ENCODE results near the gene PACS2.

Gene PACS2

DNA sequence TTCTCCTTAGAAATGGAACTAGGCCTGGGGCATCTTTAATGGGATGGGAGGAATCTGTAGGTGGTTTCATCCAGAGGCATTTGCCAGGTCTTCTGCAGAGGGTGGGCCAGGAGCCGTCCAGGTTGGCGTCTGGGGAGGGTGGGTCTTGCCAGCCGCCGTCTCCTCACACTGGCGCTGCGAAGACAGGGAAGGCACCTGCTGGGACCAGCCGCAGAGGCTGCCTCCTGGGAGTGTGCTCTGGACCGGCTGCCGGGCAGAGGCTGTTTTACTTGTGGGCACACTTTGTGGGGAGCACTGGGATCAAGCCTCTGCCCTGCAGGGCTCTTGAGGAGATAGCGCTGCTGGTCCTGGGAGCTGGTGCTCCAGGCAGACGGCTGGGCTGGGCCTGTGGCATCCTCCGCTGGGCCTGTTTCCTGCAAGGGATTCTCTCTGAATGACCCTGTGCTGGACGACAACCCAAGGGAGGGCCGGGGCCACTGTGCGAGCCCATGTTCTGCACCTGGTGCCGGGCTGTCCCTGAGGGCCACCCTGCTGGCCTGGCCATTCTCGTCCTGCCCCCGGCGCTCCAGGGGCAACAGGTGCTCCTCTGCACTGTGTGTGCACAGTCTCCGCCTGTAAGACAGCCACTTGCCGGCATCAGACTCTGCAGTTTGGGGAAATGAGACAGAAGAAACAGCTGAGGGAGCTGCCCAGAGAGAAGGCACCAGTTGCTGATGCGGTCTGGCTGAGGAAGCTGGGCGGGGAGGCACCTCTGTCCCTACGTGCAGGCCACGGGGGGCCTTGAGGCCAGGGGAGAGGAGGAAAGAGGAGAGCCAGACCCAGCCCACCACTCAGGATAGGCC, 73.8 kb downstream of the PACS2 start:
- no peak for DNase-seq (ENCODE audit: low read depth)

DNA sequence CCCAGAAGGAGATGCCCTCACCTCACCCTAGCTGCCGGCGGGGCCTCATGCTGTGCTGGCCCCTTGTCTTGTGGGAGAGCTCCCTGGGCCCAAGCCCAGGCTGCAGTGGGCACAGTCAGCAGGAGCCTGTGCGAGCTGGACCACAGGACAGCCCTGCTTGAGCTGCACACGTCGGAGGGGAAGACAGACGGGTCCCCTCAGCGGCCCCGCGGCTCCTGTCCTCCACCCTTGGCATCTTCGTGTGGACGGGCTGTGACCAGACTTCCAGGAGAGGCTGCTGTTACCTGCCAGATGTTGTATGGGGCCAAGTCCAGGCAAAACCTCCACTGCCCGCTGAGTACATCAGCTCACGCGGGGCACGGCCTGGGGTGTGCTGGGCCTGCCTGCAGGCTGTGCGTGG, 74.4 kb downstream of the PACS2 start:
- no peak for DNase-seq (ENCODE audit: low read depth)

DNA sequence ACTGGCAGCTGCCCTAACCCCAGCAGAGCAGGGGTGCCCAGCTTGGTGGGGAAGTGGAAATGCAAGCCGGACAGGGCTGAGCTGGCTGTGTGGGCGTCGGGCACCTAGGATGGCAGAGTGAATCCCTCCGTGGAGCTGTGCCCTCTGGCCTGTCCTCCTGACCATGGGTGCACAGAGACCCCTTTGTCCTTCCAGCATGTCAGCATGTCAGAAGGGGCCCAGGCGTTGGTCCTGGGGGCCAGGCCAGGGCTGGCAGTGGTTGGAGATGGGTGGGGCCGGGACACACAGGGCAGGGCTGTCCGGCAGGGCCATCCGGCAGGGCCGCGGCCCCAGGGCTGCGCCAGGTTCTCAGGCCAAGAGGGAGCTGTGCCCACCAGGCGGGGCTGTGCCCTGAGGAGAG, 75.0 kb downstream of the PACS2 start:
- DNase-seq (ENCODE audit: low read depth): no peak

DNA sequence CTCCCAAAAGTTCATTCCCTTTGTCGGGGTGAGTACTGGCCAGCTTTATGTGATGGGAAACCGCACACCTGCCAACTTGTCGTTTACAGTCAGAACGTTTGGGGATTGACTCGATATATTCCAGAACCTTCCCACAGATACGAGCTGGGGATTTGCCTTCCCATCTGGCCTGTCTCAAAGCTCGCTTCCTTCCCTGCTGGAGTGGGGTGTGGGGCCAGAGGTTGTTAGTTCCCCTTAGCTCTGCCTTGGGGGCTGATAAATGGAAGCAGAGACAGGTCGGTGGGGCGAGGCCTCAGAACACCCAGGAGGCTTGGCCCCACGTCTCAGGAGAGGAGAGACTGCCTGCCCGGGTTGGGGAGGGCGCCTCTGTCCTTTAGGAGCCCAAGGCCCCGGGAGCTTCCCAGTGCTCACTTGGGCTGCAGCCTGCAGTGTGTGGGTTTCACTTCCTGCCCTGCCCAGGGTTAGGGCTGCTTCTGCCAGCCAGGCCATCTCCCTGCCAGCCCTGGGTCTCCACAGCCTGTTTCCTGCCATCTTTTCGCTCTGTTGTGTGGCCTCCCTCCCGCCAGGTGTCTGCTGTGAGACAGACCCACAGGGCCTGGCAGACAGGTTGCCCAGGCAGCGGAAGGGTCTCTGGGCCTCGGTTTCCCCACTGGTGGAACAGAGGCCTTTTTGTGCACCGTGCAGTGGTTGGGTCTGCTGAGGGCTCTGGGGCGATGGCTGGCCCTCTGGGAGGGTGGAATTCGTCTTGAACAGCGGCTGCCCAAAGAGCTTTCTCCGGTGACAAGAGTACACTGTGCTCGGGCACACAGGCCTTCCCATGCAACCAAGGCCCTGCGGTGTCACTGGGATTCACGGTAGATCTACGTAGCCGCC, 75.7 kb downstream of the PACS2 start:
- DNase-seq (ENCODE audit: low read depth): no peak

DNA sequence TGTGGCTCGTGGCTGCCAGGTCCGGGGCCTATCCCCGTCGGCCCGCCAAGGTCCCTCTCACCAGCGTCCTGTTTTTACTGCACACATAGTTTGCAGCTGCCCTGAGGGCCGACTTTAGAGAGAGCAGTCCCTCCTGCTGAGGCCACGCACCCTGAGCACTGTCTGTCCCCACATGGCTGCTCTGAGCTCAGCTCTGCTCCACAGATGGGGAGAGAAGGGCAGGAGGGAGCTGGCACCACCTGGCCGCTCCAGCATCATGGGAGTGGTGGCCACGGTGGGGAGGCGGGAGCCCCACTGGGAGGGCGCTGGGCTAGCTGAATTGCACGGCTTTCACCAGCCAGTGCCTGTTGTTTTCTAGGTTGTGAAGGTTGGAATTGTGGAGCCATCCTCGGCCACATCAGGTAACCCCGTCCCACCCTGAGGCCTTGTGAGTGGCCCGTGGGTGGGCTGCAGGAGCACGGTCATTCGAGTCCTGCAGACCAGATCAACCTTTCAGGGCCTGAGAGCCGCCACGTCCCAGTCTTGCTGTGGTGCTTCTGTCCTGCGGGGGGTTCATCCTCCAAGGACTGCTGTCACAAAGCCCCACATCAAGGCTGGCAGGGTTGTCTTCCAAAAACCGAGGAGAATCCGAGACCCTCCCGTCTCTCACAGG, 76.4 kb downstream of the PACS2 start:
- no peak for DNase-seq (ENCODE audit: low read depth)

DNA sequence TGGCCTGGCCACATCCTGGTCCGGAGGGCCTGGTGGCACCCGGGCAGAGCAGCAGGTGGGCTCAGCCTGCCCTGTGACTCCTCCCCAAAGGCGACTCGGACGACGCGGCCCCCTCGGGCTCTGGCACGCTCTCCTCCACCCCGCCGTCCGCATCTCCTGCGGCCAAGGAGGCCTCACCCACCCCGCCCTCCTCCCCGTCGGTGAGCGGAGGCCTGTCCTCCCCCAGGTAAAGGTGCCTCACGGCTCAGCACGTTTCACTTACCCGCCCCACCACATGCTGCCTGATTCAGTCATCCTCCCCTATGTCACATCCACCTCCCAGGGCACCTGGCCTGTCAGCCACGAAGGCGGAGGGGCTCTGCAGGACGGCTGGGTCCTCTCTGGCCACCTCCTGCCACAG, 77.0 kb downstream of the PACS2 start:
- DNase-seq (ENCODE audit: low read depth): no peak

DNA sequence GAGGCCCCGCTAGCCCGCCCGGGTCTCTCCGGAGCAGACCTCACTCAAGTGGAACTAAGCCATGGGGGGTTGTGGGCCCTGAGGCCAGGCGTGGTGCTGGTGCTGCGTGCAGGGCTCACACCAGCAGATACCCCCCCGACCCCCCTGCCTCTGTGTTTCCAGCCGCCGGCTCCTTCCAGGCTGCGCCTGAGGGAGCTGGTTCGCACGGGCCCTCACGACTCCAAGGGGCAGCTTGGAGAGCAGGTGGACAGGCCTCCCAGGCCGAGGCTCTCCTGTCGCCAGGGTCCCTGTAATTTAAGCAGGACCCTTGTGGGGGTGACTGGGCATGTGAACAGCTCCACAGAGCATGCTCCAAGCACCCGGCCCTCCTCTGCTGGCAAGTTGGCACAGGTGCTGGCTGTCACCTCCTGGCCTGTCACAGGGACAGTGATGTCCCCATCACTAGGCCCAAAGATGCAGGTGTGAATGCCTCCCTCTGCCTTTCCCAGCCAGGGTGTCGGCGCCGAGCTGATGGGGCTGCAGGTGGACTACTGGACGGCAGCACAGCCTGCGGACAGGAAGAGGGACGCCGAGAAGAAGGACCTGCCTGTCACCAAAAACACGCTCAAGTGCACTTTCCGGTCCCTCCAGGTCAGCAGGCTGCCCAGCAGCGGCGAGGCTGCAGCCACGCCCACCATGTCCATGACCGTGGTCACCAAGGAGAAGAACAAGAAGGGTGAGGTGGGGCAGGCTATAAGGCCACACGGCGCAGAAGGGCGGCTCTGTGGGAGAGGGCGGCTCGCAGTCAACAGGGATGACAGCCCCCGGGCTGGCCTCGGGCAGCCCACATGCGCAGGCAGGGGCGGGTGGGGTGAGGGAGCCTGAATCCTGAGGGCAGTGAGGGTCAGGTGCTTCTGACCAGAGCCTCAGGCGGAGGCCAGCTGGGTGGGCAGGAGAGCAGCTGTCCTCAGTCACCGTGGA, 77.9 kb downstream of the PACS2 start:
- DNase-seq (ENCODE audit: low read depth): no peak

DNA sequence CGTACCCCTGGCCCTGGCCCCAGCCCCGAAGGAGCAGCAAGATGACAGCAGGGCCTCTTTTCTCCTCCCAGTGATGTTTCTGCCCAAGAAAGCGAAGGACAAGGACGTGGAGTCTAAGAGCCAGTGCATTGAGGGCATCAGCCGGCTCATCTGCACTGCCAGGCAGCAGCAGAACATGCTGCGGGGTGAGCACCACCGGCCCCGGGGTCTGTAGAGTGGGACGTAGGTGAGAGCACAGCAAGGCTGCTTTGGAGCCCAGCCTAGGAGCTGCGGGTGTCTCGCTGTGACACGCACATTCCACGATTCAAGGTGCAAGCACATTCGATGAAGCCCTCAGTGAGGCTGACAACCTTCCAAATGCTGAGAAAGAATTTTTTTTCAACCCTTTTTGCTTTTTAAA, 78.6 kb downstream of the PACS2 start:
- no peak for DNase-seq (ENCODE audit: low read depth)

DNA sequence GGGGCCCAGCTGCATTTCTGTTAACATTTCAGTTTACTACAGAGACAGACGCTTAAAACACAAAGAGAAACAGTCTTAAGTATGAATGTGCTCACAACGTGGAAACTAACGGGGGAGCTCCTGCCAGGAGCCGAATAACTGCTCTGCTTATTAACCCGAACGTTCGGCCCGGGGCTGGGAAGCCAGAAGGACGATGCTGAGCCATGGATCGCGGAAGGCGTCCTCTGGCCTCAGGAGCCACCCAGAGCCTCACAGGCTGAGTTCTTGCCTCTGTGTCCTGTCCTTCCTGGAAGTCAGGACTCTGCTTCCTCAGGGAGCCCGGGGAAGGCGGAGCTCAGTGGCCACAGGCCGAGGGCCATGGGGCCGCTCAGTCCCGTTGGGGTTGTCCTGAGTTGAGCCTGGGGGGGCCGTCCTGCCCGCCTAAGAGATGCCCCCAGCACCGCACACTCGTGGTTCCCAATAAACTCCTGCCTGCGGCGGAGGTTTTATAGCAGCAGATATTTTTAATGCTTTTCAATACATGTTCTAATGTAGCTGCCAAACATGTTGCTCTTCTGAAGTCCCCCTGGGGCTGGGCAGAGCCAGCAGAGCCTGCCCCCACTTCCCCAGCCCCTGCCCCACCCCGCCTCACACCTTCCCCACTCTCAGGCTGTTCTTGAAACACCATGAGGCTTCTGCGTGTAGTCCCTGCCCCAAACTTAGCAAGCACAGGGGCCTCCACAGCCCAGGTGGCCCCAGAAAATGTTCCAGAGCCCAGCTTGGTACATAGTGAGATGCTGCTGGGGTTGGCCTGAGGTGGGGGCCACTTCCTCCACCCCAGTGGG, 80.4 kb downstream of the PACS2 start:
- DNase-seq (ENCODE audit: low read depth): no peak

DNA sequence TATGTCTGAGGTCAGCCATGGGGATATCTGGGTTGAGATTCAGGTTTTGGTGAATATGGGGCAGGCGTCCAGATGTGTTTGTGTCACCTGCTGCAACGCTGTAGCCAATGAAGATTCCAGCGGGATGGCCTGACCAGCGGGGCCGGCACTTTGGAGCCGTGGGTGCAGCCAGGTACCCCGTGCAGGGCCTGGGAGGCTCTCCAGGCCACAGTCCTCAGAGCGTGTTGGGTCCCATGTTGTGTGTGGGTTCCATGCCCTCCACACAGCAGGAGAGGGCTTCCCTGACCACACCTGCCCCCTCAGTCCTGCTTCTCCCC, 80.9 kb downstream of the PACS2 start:
- no peak for DNase-seq (ENCODE audit: low read depth)

DNA sequence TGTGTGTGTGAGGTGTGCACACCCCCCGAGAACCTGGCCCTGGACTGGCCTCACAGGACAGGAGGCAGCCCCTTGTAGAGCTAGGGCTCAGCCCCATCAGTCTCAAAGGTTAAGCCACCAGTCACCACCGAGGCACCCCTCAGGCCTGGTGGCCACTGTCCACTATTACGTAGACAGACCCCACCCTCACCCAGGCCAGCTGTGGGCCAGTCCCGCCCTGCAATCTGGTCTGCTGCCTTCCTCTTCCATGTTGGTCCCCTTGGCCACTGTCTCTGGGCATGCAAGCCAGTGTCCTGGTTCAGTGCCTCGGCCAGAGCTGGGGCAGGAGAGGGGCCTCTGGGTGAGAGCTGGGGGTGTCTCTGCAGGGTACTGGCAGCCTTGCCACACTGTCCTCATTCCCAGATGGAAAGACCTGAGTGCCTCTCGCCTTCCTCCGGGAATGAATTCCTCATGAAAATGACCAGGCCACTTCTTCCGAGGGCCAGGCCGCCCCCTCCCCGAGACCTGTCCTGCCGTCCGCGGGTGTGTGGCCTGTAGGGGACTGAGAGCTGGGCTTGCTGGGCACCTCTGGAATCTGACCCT, 82.9 kb downstream of the PACS2 start:
- DNase-seq (ENCODE audit: low read depth): no peak

DNA sequence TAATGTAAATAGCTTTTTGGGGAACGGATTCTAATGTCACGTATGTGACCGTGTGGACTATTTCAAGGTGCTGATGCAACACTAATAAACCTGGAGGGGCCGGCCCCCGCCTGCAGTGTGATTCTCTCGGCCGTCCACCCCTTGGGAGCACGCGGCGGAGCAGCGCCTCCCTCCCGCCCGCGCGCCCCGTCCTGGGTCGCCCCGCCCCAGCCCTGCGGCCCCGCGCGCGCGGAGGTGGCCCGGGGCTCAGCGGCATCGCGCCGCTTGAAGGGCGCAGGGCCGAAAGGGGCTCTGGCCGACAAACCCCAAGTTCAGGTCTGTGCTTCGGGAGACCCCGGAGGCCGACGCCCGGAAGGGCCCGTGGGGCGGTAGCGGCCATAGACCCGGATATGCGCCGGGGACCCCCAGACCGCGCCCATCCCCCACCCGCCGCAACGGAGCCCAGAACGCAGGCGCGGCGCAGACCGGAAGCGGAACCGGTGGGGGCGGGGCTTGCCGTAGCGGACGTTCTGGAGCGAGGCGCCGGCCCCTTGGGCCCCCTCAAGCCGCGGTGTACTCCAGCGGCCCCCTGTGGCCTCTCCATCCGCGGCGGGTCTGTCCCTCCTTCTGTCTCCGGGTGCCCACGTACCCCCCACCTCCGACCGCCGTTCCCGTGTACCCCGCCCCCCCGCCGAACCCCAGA, 83.6 kb downstream of the PACS2 start, which contains the start of gene TEX22:
TEX22 (plus strand) TSS at position 495 of the 682 bp plus-strand sequence. CDS start 803 bp downstream, outside the sequence.
- DNase-seq (ENCODE audit: low read depth): peak; percentile 87

DNA sequence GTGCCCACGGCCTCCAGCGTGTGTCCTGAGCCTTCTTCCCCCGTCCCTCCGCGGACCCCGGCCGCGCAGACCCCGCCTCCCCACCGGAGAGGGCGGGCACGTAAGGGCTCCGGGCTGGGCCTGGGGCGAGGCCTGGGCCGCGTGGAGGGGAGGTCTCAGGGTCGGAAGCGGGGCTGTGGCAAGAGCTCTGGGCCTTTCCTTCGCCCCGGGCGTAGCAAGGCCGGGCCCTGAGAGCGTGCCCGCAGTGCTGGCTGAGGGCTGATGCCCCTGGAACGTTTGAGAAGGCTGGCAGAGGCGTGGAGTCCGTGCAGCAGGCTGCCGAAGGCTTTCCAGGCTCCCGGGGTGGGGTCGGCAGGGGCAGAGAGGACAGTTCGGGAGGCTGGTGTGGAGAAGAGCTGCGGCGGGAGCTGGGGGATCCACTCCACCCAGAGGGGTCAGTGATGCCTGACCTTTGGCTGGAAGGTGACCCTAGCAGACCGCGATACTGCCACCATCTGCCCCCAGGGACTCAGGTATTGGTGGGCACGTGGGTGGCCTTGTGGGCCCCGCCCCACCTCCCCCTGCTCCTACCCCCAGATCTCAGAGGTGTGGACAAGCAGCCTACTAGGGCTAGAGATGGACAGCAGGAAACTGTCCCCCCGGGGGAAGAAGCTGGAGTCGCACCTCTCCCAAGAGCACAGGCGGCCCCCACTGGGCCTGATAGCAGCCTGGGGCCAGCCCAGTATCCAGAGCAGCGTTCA, 84.3 kb downstream of the PACS2 start:
- no peak for DNase-seq (ENCODE audit: low read depth)

DNA sequence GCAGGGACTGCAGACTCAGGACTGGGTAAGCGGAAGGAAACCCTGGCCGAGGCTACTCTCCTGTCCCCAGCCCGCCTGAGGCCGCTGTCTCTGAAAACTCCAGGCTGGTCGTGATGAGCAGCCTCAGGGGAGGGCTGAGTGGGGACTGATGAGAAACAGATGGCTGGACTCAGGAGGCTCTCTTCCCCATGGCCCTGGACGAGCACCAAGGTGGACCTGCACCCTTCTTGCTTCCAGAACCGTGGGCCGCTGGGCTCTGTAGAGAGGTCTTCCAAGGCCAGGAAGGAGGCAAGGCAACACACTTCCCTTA, 84.9 kb downstream of the PACS2 start:
- DNase-seq (ENCODE audit: low read depth): no peak

DNA sequence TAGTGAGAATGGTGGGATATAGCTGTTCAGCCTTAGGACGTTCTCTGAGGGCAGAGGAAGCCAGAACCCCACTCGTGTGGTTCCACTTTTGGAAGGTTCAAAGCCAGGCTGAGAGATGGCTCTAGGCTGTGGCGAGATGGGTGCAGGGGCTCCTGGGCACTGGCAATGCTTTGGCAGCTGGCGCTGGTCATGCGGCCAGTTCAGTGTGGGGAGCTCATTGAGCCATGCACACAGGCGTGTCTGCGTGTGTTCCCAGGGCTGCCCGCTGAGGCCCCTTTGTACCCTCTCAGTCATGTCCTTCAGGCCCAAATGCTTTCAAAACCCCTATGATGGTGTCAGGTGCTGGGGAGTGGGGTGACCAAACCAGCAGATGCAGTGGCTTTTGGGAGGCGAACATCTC, 85.5 kb downstream of the PACS2 start:
- DNase-seq (ENCODE audit: low read depth): no peak

DNA sequence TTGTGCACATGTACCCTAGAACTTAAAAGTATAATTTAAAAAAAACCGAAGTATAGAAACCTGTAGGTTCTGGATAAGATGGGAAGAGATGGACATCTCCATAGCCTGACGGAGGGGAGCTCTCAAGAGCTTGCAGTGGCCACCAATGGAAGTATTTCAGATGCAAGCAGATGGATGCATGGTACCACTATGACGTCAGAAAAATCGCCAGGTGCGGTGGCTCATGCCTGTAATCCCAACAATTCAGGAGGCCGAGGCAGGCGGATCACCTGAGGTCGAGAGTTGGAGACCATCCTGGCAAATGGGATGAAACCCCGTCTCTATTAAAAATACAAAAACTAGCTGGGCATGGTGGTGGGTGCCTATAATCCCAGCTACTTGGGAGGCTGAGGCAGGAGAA, 87.2 kb downstream of the PACS2 start:
- no peak for DNase-seq (ENCODE audit: low read depth)

DNA sequence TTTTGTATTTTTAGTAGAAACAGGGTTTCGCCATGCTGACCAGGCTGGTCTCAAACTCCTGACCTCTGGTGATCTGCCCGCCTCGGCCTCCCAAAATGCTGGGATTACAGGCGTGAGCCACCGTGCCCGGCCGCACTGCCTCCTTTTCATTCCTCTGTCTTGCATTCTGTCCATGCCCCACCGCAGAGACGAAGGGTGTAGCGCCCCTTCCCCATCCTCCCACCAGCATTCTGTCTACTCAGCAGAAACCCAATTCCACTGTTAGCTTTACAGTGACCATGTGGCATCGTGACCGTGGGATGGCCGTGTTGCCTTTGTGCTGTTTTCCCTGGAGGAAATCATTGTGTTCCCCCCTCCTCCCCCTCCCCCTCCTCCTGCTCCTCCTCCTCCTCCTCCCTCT, 94.0 kb downstream of the PACS2 start:
- no peak for DNase-seq (ENCODE audit: low read depth)

DNA sequence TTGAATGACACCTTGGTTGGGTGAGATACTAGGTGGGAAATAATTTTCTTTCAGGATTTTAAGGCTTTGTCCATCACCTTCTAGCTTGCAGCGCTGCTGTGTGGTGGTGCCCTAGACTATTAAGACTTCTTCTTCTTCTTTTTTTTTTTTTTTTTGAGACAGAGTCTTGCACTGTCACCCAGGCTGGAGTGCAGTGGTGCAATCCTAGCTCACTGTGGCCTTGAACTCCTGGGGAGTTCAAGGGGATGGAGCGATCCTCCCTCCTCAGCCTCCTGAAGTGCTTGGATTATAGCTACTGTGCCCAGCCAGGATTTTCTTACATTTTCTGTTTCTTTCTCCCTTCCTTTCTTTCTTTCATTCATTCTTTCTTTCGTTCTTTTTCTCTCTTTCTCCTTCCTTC, 94.8 kb downstream of the PACS2 start:
- DNase-seq (ENCODE audit: low read depth): no peak

DNA sequence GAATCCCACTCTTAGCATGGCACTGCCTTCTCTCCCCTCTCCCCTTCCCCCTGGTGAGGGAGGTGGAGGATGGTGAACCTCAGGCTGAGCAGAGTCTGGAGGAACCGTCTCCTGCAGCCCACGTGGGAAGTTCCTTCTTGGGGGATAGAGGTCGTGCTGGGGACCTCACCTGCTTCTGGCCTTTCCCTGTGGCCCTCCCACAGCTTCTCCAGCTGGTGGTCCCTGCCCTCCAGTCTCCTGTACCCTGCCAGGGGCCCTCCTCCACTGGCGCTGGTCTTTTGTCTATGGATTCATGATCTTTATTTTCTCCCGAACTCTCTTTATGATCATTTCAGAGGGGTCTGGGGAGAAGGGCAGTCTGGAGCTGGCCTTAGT, 96.1 kb downstream of the PACS2 start:
- DNase-seq (ENCODE audit: low read depth): no peak

Data from stimulated activated CD8-positive, alpha-beta memory T cell treated with anti-CD3 and anti-CD28 coated beads, Interleukin-15, amount 100 ng/mL, for 1 hour (primary cell).